Mucosa of descending colon (tissue), 3 donors: Measurements from ENCODE around the gene UNKL. TPM values are rescaled to one million over a fixed set of nuclear protein-coding genes. Genes with fewer than 3 reads are reported as not detected.

Experiments used
- ATAC-seq: fragments of 200-7000 bp; cut with Tn5 transposase; one replicate; pipeline ENCODE4 v1.9.1; 2020; ENCODE audit warnings: mild to moderate bottlenecking, moderate library complexity
- DNase-seq, 3 donors: peaks; one replicate each; pipeline ENCODE4 v3.0.0-alpha.2; 2020
- H3K36me3 ChIP-seq: fragments of 200-600 bp; one replicate; pipeline ENCODE4 v1.8.0; 2021; ENCODE audit warnings: low read depth, mild to moderate bottlenecking
- H3K4me1 ChIP-seq: fragments of 200-600 bp; one replicate; pipeline ENCODE4 v1.8.0; 2021; ENCODE audit warnings: low read depth, mild to moderate bottlenecking
- H3K4me3 ChIP-seq: fragments of 200-600 bp; one replicate; pipeline ENCODE4 v1.8.0; 2021; ENCODE audit warnings: mild to moderate bottlenecking
- H3K9me3 ChIP-seq: fragments of 200-600 bp; one replicate; pipeline ENCODE4 v1.8.0; 2021; ENCODE audit warnings: mild to moderate bottlenecking
- CTCF ChIP-seq: fragments of 200-600 bp; IDR thresholded peaks from one replicate; pipeline ENCODE4 v1.8.0; 2022; ENCODE audit warnings: antibody characterized with exemption, mild to moderate bottlenecking
- intact Hi-C, 2 donors: fragments of 100-400 bp; cut with DNase I in 1 of 2; cut with micrococcal nuclease in 1 of 2; formaldehyde crosslinking; loops; one replicate each; pipeline versions ENCODE4 v1.11.0 to v1.11.1; 2022; cut with DNase I, micrococcal nuclease
- long read RNA-seq, 2 donors: library from polyadenylated mRNA; unstranded; transcript quantifications; one replicate each; pipeline ENCODE4 v2.0.0, GENCODE V29; 2019 to 2021
- total RNA-seq, 3 donors: library from RNA; stranded (reverse); fragmentation: NEBNext Ultra II Directional in 2 of 3; extraction: Animal tissue kit (Norgen Biotek cat#: 25700) in 2 of 3; gene quantifications; one replicate each; pipeline versions ENCODE4 v1.2.1 to v1.2.4, GENCODE V29; 2021 to 2023
- donor health status: DM: no; HTN: no; CAD: no; lungs with moderate emphysema.
- donor health status: DM: no; HTN: no; CAD: no.
- donor health status: DM: no; HTN: yes; CAD: no.

The UNKL gene
- total RNA-seq: 10 to 100 TPM; 16.2 to 36.5 (median 28.2) TPM
- long read RNA-seq, donor 1, partial matches to known transcripts: 5 of 11 reads
- long read RNA-seq, donor 1, other reads (novel, unspliced or antisense): 4 of 11 reads
- long read RNA-seq, donor 2, partial matches to known transcripts: 0 of 1 reads
- long read RNA-seq, donor 2, other reads (novel, unspliced or antisense): 0 of 1 reads

DNA sequence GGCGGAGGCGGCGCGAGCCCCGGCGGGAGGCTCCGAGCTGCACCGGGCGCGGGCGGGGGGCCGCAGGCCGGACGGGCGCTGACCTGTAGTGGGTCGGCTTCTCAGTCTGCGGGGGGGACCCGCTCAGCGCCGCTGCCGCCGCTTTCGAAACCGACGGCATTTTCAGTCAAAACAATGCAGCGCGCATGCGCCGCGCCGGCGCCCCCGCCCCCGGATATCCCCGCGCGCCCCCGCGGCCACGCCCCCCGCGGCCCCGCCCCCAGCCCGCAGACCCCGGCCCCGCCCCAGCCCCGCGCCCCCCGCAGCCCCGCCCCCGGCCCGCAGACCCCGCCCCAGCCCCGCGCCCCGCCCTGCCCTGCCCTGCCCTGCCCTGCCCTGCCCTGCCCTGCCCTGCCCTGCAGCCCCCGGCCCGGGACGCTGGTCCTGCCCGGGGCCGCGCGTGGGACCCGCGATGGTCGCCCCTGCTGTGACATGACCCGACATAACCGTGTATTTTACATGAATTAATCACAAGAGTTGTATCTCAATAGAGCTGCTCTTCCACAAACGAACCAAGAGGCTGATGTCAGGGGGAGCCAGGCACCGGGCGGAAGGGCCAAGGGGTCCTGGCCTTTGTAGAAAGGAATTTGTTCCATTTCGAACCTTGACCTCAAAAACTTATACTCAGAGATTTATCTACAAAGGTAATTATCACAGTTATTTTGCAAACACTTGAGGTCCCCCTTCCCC is at the start of gene UNKL:
TSS of gene UNKL (minus strand) at position 173 of the 729 bp plus-strand sequence. CDS start at position 160, 13 bp downstream.
- ATAC-seq (peak; percentile 69), DNase-seq (peak; percentile 83 to 88 (median 85))
- no peak for TF ChIP-seq CTCF
- Histone ChIP-seq H3K9me3 (no peaks in the 10 kb centered on the region), H3K4me1 (peaks cover 8% of the 10 kb centered on the region), H3K36me3 (no peaks in the 10 kb centered on the region), H3K4me3 (peak within 1 kb of the TSS; percentile 89)
- intact Hi-C loops: no loop called here

- intact Hi-C loops: no loop called here
- no peak overlapping the region for H3K4me3 ChIP-seq
- ATAC-seq (no peak), DNase-seq (peak in 1 of 3 donors; percentile 43)
- no peaks in the 10 kb centered on the region for H3K36me3 ChIP-seq
- TF ChIP-seq CTCF: no peak
- no peaks in the 10 kb centered on the region for H3K9me3 ChIP-seq
- H3K4me1 ChIP-seq: no peaks in the 10 kb centered on the region
These were observed 46.6 kb upstream of the UNKL start for GRCh38 chr16:1461146-1461545.

GRCh38 chr16:1460602-1461138 is 46.2 kb upstream of the UNKL start:
- no peaks in the 10 kb centered on the region for H3K36me3 ChIP-seq
- TF ChIP-seq CTCF: no peak

GRCh38 chr16:1459967-1460366 is 45.5 kb upstream of the UNKL start:
- Histone ChIP-seq H3K9me3 (no peaks in the 10 kb centered on the region), H3K4me1 (no peaks in the 10 kb centered on the region), H3K4me3 (no peak overlapping the region), H3K36me3 (no peaks in the 10 kb centered on the region)
- ATAC-seq (no peak), DNase-seq (no peak)
- intact Hi-C loops: no loop called here
- TF ChIP-seq CTCF: no peak

More at GRCh38 chr16:1460602-1461138, 46.2 kb upstream of the UNKL start:
- H3K4me3 ChIP-seq: no peak overlapping the region
- DNase-seq (peak in 1 of 3 donors; percentile 37), ATAC-seq (no peak)
- H3K4me1 ChIP-seq: no peaks in the 10 kb centered on the region
- intact Hi-C loops: no loop called here
- no peaks in the 10 kb centered on the region for H3K9me3 ChIP-seq

GRCh38 chr16:1458977-1459341 is 44.5 kb upstream of the UNKL start:
- Histone ChIP-seq H3K9me3 (no peaks in the 10 kb centered on the region), H3K36me3 (no peaks in the 10 kb centered on the region), H3K4me3 (no peak overlapping the region), H3K4me1 (no peaks in the 10 kb centered on the region)
- ATAC-seq (peak; percentile 55), DNase-seq (peak in 1 of 3 donors; percentile 66)
- TF ChIP-seq CTCF: no peak
- intact Hi-C loops: no loop called here
